ENCODE data around the gene GTPBP6.

DNA sequence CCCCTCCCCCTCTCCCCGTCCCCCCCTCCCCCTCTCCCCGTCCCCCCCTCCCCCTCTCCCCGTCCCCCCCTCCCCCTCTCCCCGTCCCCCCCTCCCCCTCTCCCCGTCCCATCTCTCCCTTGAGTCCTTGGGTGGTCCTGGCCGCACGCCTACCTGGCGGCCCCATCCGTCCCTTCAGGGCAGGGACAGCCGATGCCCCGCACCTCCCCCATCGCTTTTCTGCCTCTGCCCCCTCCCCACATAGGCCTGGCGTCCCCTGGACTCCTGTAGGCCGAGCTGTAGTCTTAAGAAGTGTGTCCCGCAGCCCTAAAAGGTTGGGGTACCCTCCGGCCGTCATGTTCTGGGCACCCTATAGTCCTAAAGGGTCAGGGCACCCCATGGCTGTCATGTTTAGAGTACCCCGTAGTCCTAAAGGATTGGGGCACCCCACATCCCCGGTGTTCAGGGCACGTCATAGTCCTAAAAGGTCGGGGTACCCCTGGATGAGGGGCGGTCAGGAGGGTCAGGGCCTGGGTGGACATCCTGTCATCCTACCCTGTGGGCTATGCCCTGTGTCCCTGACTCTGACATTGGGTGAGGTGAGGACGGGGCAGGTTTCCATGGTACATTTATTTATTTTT lies 10.8 kb upstream of the GTPBP6 start:
- TF ChIP-seq, protein P1, sequence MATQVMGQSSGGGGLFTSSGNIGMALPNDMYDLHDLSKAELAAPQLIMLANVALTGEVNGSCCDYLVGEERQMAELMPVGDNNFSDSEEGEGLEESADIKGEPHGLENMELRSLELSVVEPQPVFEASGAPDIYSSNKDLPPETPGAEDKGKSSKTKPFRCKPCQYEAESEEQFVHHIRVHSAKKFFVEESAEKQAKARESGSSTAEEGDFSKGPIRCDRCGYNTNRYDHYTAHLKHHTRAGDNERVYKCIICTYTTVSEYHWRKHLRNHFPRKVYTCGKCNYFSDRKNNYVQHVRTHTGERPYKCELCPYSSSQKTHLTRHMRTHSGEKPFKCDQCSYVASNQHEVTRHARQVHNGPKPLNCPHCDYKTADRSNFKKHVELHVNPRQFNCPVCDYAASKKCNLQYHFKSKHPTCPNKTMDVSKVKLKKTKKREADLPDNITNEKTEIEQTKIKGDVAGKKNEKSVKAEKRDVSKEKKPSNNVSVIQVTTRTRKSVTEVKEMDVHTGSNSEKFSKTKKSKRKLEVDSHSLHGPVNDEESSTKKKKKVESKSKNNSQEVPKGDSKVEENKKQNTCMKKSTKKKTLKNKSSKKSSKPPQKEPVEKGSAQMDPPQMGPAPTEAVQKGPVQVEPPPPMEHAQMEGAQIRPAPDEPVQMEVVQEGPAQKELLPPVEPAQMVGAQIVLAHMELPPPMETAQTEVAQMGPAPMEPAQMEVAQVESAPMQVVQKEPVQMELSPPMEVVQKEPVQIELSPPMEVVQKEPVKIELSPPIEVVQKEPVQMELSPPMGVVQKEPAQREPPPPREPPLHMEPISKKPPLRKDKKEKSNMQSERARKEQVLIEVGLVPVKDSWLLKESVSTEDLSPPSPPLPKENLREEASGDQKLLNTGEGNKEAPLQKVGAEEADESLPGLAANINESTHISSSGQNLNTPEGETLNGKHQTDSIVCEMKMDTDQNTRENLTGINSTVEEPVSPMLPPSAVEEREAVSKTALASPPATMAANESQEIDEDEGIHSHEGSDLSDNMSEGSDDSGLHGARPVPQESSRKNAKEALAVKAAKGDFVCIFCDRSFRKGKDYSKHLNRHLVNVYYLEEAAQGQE (IDR thresholded peaks at IDR 0.05; ENCODE audit: low read depth, low read length): no peak
- TF ChIP-seq GABPA (IDR thresholded peaks at IDR 0.05; ENCODE audit: low read depth): no peak
- TF ChIP-seq, protein P2, sequence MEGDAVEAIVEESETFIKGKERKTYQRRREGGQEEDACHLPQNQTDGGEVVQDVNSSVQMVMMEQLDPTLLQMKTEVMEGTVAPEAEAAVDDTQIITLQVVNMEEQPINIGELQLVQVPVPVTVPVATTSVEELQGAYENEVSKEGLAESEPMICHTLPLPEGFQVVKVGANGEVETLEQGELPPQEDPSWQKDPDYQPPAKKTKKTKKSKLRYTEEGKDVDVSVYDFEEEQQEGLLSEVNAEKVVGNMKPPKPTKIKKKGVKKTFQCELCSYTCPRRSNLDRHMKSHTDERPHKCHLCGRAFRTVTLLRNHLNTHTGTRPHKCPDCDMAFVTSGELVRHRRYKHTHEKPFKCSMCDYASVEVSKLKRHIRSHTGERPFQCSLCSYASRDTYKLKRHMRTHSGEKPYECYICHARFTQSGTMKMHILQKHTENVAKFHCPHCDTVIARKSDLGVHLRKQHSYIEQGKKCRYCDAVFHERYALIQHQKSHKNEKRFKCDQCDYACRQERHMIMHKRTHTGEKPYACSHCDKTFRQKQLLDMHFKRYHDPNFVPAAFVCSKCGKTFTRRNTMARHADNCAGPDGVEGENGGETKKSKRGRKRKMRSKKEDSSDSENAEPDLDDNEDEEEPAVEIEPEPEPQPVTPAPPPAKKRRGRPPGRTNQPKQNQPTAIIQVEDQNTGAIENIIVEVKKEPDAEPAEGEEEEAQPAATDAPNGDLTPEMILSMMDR (IDR thresholded peaks at IDR 0.05): no peak
